GM21515 (cell line): Measurements from ENCODE around the gene CELF4.

Source experiments
- ATAC-seq: cut with Tn5 transposase; IDR thresholded peaks from one replicate; pipeline ENCODE4 v1.9.1; 2021; ENCODE audit not compliant: unreplicated experiment

Gene CELF4

GRCh38 chr18:37574113-37574512 lies 8.5 kb upstream of the CELF4 start:
- ATAC-seq: no peak

GRCh38 chr18:37572736-37573135 lies 7.1 kb upstream of the CELF4 start:
- no peak for ATAC-seq

- ATAC-seq: no peak
Observed at GRCh38 chr18:37571266-37571665, 5.7 kb upstream of the CELF4 start.

- ATAC-seq: no peak
Observed at GRCh38 chr18:37570336-37570930, 4.8 kb upstream of the CELF4 start.

GRCh38 chr18:37568671-37569070 lies 3.1 kb upstream of the CELF4 start:
- ATAC-seq: no peak

- ATAC-seq: no peak
Observed at GRCh38 chr18:37567994-37568359, 2.4 kb upstream of the CELF4 start.

GRCh38 chr18:37567061-37567993 lies 1.7 kb upstream of the CELF4 start:
- no peak for ATAC-seq

GRCh38 chr18:37566479-37567060 lies 972 bp upstream of the CELF4 start:
- ATAC-seq: no peak

GRCh38 chr18:37565977-37566478 lies 430 bp upstream of the CELF4 start:
- no peak for ATAC-seq

GRCh38 chr18:37564711-37565100 lies 892 bp downstream of the CELF4 start:
- no peak for ATAC-seq

- no peak for ATAC-seq
Observed at GRCh38 chr18:37563931-37564392, 1.6 kb downstream of the CELF4 start.

- ATAC-seq: no peak
Observed at GRCh38 chr18:37561986-37562385, 3.6 kb downstream of the CELF4 start.

- no peak for ATAC-seq
Observed at GRCh38 chr18:37560003-37560402, 5.6 kb downstream of the CELF4 start.

- ATAC-seq: no peak
Observed at GRCh38 chr18:37559194-37559593, 6.4 kb downstream of the CELF4 start.

- ATAC-seq: no peak
Observed at GRCh38 chr18:37554399-37554787, 11.2 kb downstream of the CELF4 start.

GRCh38 chr18:37553633-37554398 lies 11.8 kb downstream of the CELF4 start:
- ATAC-seq: no peak

- no peak for ATAC-seq
Observed at GRCh38 chr18:37552286-37552685, 13.3 kb downstream of the CELF4 start.

- no peak for ATAC-seq
Observed at GRCh38 chr18:37551846-37552245, 13.8 kb downstream of the CELF4 start.

- ATAC-seq: no peak
Observed at GRCh38 chr18:37551249-37551648, 14.3 kb downstream of the CELF4 start.

- ATAC-seq: no peak
Observed at GRCh38 chr18:37550118-37550875, 15.3 kb downstream of the CELF4 start.
